HCT116 (cell line): ENCODE measurements around the gene IGSF5. TPM values are rescaled to one million over a fixed set of nuclear protein-coding genes. Genes with fewer than 3 reads are reported as not detected.

Experiments used
- ATAC-seq: fragments of 200-7000 bp; cut with Tn5 transposase; 2 replicates; pipeline ENCODE4 v1.9.1; 2020; ENCODE audit warnings: mild to moderate bottlenecking, moderate library complexity
- BruUV-seq: library from RNA; stranded (reverse); fragments of 400-500 nt; replicated peaks from 2 replicates; lab custom pipeline; 2021; lab: Mats Ljungman, UMichigan
- CTCF ChIA-PET: fragments of 300-600 bp; sonication (Branson Sonifier 250); formaldehyde crosslinking; loops from one replicate; lab custom pipeline; 2021; ENCODE audit warnings: antibody characterized with exemption; lab: Charles Lee
- POLR2A ChIA-PET: fragments of 300-600, 350-600 bp; sonication (Branson Sonifier 250); formaldehyde crosslinking; loops from one replicate; lab custom pipeline; 2021; ENCODE audit warnings: antibody characterized with exemption; lab: Charles Lee
- RAD21 ChIA-PET, 2 experiments: fragments of 300-600 bp; sonication (Branson Sonifier 250); formaldehyde crosslinking; loops; one replicate each; lab custom pipeline; 2023; ENCODE audit warnings: low total read pairs in 2 of 2; ENCODE audit not compliant: uncharacterized antibody in 2 of 2, unreplicated experiment in 2 of 2, low non-redundant PET in 1 of 2; lab: Charles Lee
- DNase-seq: peaks from one replicate; pipeline ENCODE4 v3.0.0-alpha.2; 2010; ENCODE audit warnings: low read depth, low spot score
- H2AFZ ChIP-seq: fragments of 200-600 bp; shearing (Covaris generic), sonication (generic); 2 replicates; pipeline ENCODE4 v1.6.1; 2017; ENCODE audit warnings: low read depth, mixed run types, mixed read lengths, antibody characterized with exemption, low read length; ENCODE audit not compliant: poor library complexity, severe bottlenecking
- H3K27ac ChIP-seq: 2 replicates; pipeline ENCODE4 v1.5.1; 2012; ENCODE audit warnings: low read depth, low read length
- H3K27me3 ChIP-seq: fragments of 200-600 bp; sonication (generic); 2 replicates; pipeline ENCODE4 v1.6.1; 2016; ENCODE audit warnings: mixed run types, low read length, mixed read lengths; ENCODE audit not compliant: insufficient read depth
- H3K36me3 ChIP-seq, 2 experiments: fragments of 200-500 bp in 1 of 2; fragments of 200-600 bp in 1 of 2; sonication (Bioruptor generic) in 1 of 2; sonication (generic) in 1 of 2; 2 replicates each; pipeline versions ENCODE4 v1.5.1 to v1.6.1; 2014 to 2016; ENCODE audit warnings: low read length in 2 of 2, inconsistent platforms in 1 of 2, mixed read lengths in 1 of 2, mixed run types in 1 of 2; ENCODE audit not compliant: insufficient read depth in 2 of 2, control insufficient read depth in 1 of 2
- H3K4me1 ChIP-seq, 2 experiments: fragments of 200-600 bp in 1 of 2; sonication (generic) in 1 of 2; 2 replicates each; pipeline versions ENCODE4 v1.5.1 to v1.6.1; 2012 to 2017; ENCODE audit warnings: low read length in 2 of 2, inconsistent platforms in 1 of 2, mild to moderate bottlenecking in 1 of 2, mixed read lengths in 1 of 2, mixed run types in 1 of 2, moderate library complexity in 1 of 2; ENCODE audit not compliant: insufficient read depth in 2 of 2, control insufficient read depth in 1 of 2
- H3K4me2 ChIP-seq: fragments of 200-600 bp; sonication (generic); 2 replicates; pipeline ENCODE4 v1.6.1; 2017; ENCODE audit warnings: mixed run types, low read length, mixed read lengths
- H3K4me3 ChIP-seq, 2 experiments: fragments of 200-600 bp in 1 of 2; sonication (generic) in 1 of 2; replicated peaks in 1 of 2; 2 replicates each; pipeline ENCODE4 v1.5.1; 2011 to 2016; ENCODE audit warnings: low read length in 2 of 2, control low read depth in 1 of 2, low read depth in 1 of 2, mild to moderate bottlenecking in 1 of 2, mixed read lengths in 1 of 2, mixed run types in 1 of 2
- H3K79me2 ChIP-seq: fragments of 200-600 bp; sonication (generic); 2 replicates; pipeline ENCODE4 v1.6.1; 2017; ENCODE audit warnings: mild to moderate bottlenecking, mixed run types, low read length, moderate library complexity, mixed read lengths; ENCODE audit not compliant: insufficient read depth
- H3K9ac ChIP-seq: fragments of 200-600 bp; sonication (generic); 2 replicates; pipeline ENCODE4 v1.6.1; 2016; ENCODE audit warnings: low read length, mixed read lengths
- H3K9me2 ChIP-seq: fragments of 200-600 bp; sonication (generic), shearing (Covaris generic); 2 replicates; pipeline ENCODE4 v1.6.1; 2017; ENCODE audit warnings: mixed run types, mild to moderate bottlenecking, moderate library complexity; ENCODE audit not compliant: insufficient read depth
- H3K9me3 ChIP-seq, 2 experiments: fragments of 200-500 bp in 1 of 2; fragments of 200-600 bp in 1 of 2; sonication (Bioruptor generic) in 1 of 2; sonication (generic) in 1 of 2; 2 replicates each; pipeline ENCODE4 v1.6.1; 2014 to 2017; ENCODE audit warnings: low read length in 2 of 2, mixed read lengths in 2 of 2, inconsistent platforms in 1 of 2, low read depth in 1 of 2, mild to moderate bottlenecking in 1 of 2, mixed run types in 1 of 2, moderate library complexity in 1 of 2; ENCODE audit not compliant: control insufficient read depth in 1 of 2, insufficient read depth in 1 of 2
- H4K20me1 ChIP-seq: fragments of 200-600 bp; sonication (generic), shearing (Covaris generic); 2 replicates; pipeline ENCODE4 v1.6.1; 2017; ENCODE audit warnings: mixed run types, mild to moderate bottlenecking, moderate library complexity; ENCODE audit not compliant: insufficient read depth
- CBX3 ChIP-seq: IDR thresholded peaks from 2 replicates; pipeline ENCODE4 v1.6.1; 2012; ENCODE audit warnings: low read depth
- EGR1 ChIP-seq: IDR thresholded peaks from 2 replicates; pipeline ENCODE4 v1.6.1; 2012; ENCODE audit warnings: low read depth
- ELF1 ChIP-seq: IDR thresholded peaks from 2 replicates; pipeline ENCODE4 v1.6.1; 2012; ENCODE audit warnings: low read depth, borderline replicate concordance
- EZH2phosphoT487 ChIP-seq: fragments of 200-600 bp; IDR thresholded peaks from 2 replicates; pipeline ENCODE4 v1.6.1; 2018; ENCODE audit warnings: antibody characterized with exemption, borderline replicate concordance
- JUND ChIP-seq: IDR thresholded peaks from 2 replicates; pipeline ENCODE4 v1.6.1; 2012
- POLR2AphosphoS5 ChIP-seq: IDR thresholded peaks from 2 replicates; pipeline ENCODE4 v1.6.1; 2011; ENCODE audit warnings: mild to moderate bottlenecking, low read depth, low read length, moderate library complexity
- SP1 ChIP-seq: IDR thresholded peaks from 2 replicates; pipeline ENCODE4 v1.6.1; 2012; ENCODE audit warnings: low read depth
- TCF7L2 ChIP-seq: IDR thresholded peaks from 2 replicates; pipeline ENCODE4 v1.7.0; 2011; ENCODE audit warnings: borderline replicate concordance, inconsistent platforms; ENCODE audit not compliant: insufficient read depth, insufficient read length; ENCODE audit errors: extremely low read depth
- YY1 ChIP-seq: IDR thresholded peaks from 2 replicates; pipeline ENCODE4 v1.6.1; 2011; ENCODE audit warnings: low read length, low read depth, moderate library complexity, mild to moderate bottlenecking; ENCODE audit not compliant: insufficient replicate concordance; ENCODE audit errors: extremely low read depth
- ZFX ChIP-seq: fragments of 450-650 bp; IDR thresholded peaks from 2 replicates; pipeline ENCODE4 v1.6.1; 2017
- ZNF274 ChIP-seq: fragments of 200-500 bp; sonication (Bioruptor generic); IDR thresholded peaks from 2 replicates; pipeline ENCODE4 v1.6.1; 2014; ENCODE audit warnings: mild to moderate bottlenecking, low read depth, low read length, inconsistent platforms
- intact Hi-C: fragments of 100-400 bp; cut with micrococcal nuclease; formaldehyde crosslinking; loops from 2 replicates; pipeline ENCODE4 v1.10.0; 2022
- total RNA-seq: library from RNA; stranded (reverse); gene quantifications from one replicate; pipeline ENCODE4 v1.2.1, GENCODE V29; 2021; ENCODE audit not compliant: unreplicated experiment
- TF ChIP-seq, protein P1 (sequence below): IDR thresholded peaks from 2 replicates; pipeline ENCODE4 v1.6.1; 2012
- TF ChIP-seq, protein P2 (sequence below): IDR thresholded peaks from 2 replicates; pipeline ENCODE4 v1.6.1; 2011; ENCODE audit warnings: mild to moderate bottlenecking, low read length, moderate library complexity; ENCODE audit not compliant: insufficient replicate concordance; ENCODE audit errors: extremely low read depth
- TF ChIP-seq, protein P3 (sequence below): IDR thresholded peaks from 2 replicates; pipeline ENCODE4 v1.6.1; 2012; ENCODE audit warnings: low read depth

The IGSF5 gene
- total RNA-seq, 1 experiment from 2014 or later = not detected

DNA sequence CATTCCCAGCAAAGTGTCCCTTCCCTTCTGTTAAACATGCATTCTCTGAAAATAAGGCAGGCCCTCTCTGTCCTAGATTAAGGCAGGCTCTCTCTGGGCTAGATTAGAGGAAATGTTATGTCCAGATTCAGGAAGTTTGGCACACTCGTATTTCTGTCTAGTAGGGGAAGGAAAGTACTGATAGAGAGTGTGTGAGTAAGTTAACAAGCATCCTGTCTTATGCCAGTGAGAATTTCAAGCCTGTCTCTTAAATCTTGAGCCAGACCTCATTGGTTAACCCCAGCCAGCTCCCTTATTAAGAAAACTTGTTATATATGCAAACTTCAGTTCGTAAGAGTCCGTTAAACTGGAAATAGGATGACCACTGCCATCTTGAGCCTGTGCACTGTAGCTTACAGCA is 31.6 kb downstream of the IGSF5 start:
- TF ChIP-seq EZH2phosphoT487 = no peak
- TF ChIP-seq ZFX = no peak
- TF ChIP-seq SP1 = no peak
- TF ChIP-seq ZNF274 = no peak
- no peak for TF ChIP-seq JUND
- no peak for TF ChIP-seq EGR1
- no TSS peak for BruUV-seq
- ATAC-seq (no peak), DNase-seq (no peak)
- Histone ChIP-seq H3K9me3 (no peaks in the 10 kb centered on the region), H2AFZ (no peak overlapping the region), H3K27ac (no peak overlapping the region), H3K79me2 (no peaks in the 10 kb centered on the region), H3K27me3 (no peaks in the 10 kb centered on the region; the same call in 1 of the 2 replicates), H3K4me1 (no peaks in the 10 kb centered on the region), H3K9ac (no peak overlapping the region), H3K4me2 (no peak overlapping the region), H3K36me3 (no peaks in the 10 kb centered on the region), H4K20me1 (no peaks in the 10 kb centered on the region), H3K4me3 (no peak overlapping the region), H3K9me2 (no peaks in the 10 kb centered on the region)
- ChIA-PET RAD21 (no interaction called here), POLR2A (no interaction called here), CTCF (no interaction called here)
- intact Hi-C loops = no loop called here

- H3K4me3 ChIP-seq = no peak overlapping the region
- H3K4me2 ChIP-seq = no peak overlapping the region
- ATAC-seq = no peak
- intact Hi-C loops = no loop called here
- no peak overlapping the region for H2AFZ ChIP-seq
- H3K79me2 ChIP-seq = no peaks in the 10 kb centered on the region
- RAD21 ChIA-PET = no interaction called here
- H3K27ac ChIP-seq = no peak overlapping the region
- TF ChIP-seq CBX3 (no peak), EGR1 (no peak), POLR2AphosphoS5 (no peak), YY1 (no peak), ZNF274 (no peak), ELF1 (no peak), ZFX (no peak), TCF7L2 (no peak)
- TF ChIP-seq, protein P1, sequence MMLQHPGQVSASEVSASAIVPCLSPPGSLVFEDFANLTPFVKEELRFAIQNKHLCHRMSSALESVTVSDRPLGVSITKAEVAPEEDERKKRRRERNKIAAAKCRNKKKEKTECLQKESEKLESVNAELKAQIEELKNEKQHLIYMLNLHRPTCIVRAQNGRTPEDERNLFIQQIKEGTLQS = no peak
- TF ChIP-seq, protein P2, sequence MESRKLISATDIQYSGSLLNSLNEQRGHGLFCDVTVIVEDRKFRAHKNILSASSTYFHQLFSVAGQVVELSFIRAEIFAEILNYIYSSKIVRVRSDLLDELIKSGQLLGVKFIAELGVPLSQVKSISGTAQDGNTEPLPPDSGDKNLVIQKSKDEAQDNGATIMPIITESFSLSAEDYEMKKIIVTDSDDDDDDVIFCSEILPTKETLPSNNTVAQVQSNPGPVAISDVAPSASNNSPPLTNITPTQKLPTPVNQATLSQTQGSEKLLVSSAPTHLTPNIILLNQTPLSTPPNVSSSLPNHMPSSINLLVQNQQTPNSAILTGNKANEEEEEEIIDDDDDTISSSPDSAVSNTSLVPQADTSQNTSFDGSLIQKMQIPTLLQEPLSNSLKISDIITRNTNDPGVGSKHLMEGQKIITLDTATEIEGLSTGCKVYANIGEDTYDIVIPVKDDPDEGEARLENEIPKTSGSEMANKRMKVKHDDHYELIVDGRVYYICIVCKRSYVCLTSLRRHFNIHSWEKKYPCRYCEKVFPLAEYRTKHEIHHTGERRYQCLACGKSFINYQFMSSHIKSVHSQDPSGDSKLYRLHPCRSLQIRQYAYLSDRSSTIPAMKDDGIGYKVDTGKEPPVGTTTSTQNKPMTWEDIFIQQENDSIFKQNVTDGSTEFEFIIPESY = no peak
- TF ChIP-seq, protein P3, sequence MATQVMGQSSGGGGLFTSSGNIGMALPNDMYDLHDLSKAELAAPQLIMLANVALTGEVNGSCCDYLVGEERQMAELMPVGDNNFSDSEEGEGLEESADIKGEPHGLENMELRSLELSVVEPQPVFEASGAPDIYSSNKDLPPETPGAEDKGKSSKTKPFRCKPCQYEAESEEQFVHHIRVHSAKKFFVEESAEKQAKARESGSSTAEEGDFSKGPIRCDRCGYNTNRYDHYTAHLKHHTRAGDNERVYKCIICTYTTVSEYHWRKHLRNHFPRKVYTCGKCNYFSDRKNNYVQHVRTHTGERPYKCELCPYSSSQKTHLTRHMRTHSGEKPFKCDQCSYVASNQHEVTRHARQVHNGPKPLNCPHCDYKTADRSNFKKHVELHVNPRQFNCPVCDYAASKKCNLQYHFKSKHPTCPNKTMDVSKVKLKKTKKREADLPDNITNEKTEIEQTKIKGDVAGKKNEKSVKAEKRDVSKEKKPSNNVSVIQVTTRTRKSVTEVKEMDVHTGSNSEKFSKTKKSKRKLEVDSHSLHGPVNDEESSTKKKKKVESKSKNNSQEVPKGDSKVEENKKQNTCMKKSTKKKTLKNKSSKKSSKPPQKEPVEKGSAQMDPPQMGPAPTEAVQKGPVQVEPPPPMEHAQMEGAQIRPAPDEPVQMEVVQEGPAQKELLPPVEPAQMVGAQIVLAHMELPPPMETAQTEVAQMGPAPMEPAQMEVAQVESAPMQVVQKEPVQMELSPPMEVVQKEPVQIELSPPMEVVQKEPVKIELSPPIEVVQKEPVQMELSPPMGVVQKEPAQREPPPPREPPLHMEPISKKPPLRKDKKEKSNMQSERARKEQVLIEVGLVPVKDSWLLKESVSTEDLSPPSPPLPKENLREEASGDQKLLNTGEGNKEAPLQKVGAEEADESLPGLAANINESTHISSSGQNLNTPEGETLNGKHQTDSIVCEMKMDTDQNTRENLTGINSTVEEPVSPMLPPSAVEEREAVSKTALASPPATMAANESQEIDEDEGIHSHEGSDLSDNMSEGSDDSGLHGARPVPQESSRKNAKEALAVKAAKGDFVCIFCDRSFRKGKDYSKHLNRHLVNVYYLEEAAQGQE = no peak
- TF ChIP-seq, all 23 proteins: peak for 0
- ChIA-PET CTCF (no interaction called here), POLR2A (no interaction called here)
- H3K27me3 ChIP-seq = no peaks in the 10 kb centered on the region
- no peak overlapping the region for H3K9ac ChIP-seq
- no peaks in the 10 kb centered on the region for H3K36me3 ChIP-seq
- BruUV-seq = no TSS peak
- DNase-seq = no peak
- H3K4me1 ChIP-seq = no peaks in the 10 kb centered on the region
- no peaks in the 10 kb centered on the region for H3K9me2 ChIP-seq
- no peaks in the 10 kb centered on the region for H3K9me3 ChIP-seq
- H4K20me1 ChIP-seq = no peaks in the 10 kb centered on the region
These were observed 36.3 kb downstream of the IGSF5 start for GRCh38 chr21:39781331-39781730.
